CD14-positive monocyte (primary cell): ENCODE data around the gene LNX2. TPM values are rescaled to one million over a fixed set of nuclear protein-coding genes. Genes with fewer than 3 reads are reported as not detected.

Experiments used
- DNase-seq, 3 donors: peaks; one replicate each; pipeline ENCODE4 v3.0.0-alpha.2; 2011 to 2022
- H2AFZ ChIP-seq: 2 replicates; pipeline ENCODE4 v1.6.0; 2012; ENCODE audit warnings: mild to moderate bottlenecking, low read depth, low read length, inconsistent platforms; ENCODE audit not compliant: insufficient read depth, poor library complexity, severe bottlenecking
- H3K27ac ChIP-seq, 2 donors: 1 replicate in 1 of 2; 2 replicates in 1 of 2; pipeline ENCODE4 v1.5.1; 2012 to 2013; ENCODE audit warnings: low read length in 2 of 2, control low read depth in 1 of 2, inconsistent platforms in 1 of 2, low read depth in 1 of 2, mild to moderate bottlenecking in 1 of 2
- H3K27me3 ChIP-seq, 2 donors: one replicate each; pipeline versions ENCODE4 v1.6.0 to v1.6.1; 2011 to 2013; ENCODE audit warnings: low read length in 2 of 2; ENCODE audit not compliant: control insufficient read depth in 2 of 2, insufficient read depth in 2 of 2
- H3K36me3 ChIP-seq, 2 donors: replicated peaks in 1 of 2; 1 replicate in 1 of 2; 2 replicates in 1 of 2; pipeline versions ENCODE4 v1.5.1 to v1.6.1; 2012 to 2013; ENCODE audit warnings: low read length in 2 of 2, control low read depth in 1 of 2, inconsistent platforms in 1 of 2, mild to moderate bottlenecking in 1 of 2; ENCODE audit not compliant: insufficient read depth in 2 of 2, control insufficient read depth in 1 of 2
- H3K4me1 ChIP-seq, 2 donors: 1 replicate in 1 of 2; 2 replicates in 1 of 2; pipeline versions ENCODE4 v1.5.1 to v1.6.1; 2012 to 2013; ENCODE audit warnings: low read length in 2 of 2, control low read depth in 1 of 2, inconsistent platforms in 1 of 2, mild to moderate bottlenecking in 1 of 2, moderate library complexity in 1 of 2; ENCODE audit not compliant: insufficient read depth in 2 of 2, control insufficient read depth in 1 of 2
- H3K4me2 ChIP-seq: replicated peaks from 2 replicates; pipeline ENCODE3; 2012; ENCODE audit warnings: low read length, moderate library complexity, mild to moderate bottlenecking; ENCODE audit not compliant: poor library complexity, severe bottlenecking; ENCODE audit errors: extremely low read depth
- H3K4me3 ChIP-seq, 3 experiments: fragments of 200-600 bp in 1 of 3; sonication (generic) in 1 of 3; replicated peaks in 1 of 3; 1 replicate in 2 of 3; 2 replicates in 1 of 3; pipeline ENCODE4 v1.5.1; 2011 to 2013; ENCODE audit warnings: low read length in 3 of 3, mild to moderate bottlenecking in 3 of 3, control low read depth in 2 of 3, low read depth in 2 of 3, inconsistent platforms in 1 of 3, moderate library complexity in 1 of 3
- H3K79me2 ChIP-seq: 2 replicates; pipeline ENCODE4 v1.6.0; 2012; ENCODE audit warnings: mild to moderate bottlenecking, control low read depth, inconsistent platforms, low read length, moderate library complexity; ENCODE audit not compliant: insufficient read depth
- H3K9ac ChIP-seq: 2 replicates; pipeline ENCODE4 v1.6.0; 2017; ENCODE audit warnings: low read length, mild to moderate bottlenecking; ENCODE audit not compliant: insufficient read depth, poor library complexity, severe bottlenecking
- H3K9me3 ChIP-seq, 2 donors: replicated peaks in 1 of 2; 1 replicate in 1 of 2; 2 replicates in 1 of 2; pipeline versions ENCODE4 v1.5.1 to v1.6.1; 2012 to 2013; ENCODE audit warnings: low read length in 2 of 2, control low read depth in 1 of 2; ENCODE audit not compliant: control insufficient read depth in 1 of 2, insufficient read depth in 1 of 2
- H4K20me1 ChIP-seq: 2 replicates; pipeline ENCODE4 v1.6.0; 2012; ENCODE audit warnings: mild to moderate bottlenecking, low read length, control low read depth, moderate library complexity; ENCODE audit not compliant: insufficient read depth
- H3K27ac Mint-ChIP-seq, 7 donors: one replicate each; pipeline ENCODE4 v1.8.0; 2020; ENCODE audit warnings: mild to moderate bottlenecking in 7 of 7, mixed read lengths in 7 of 7, moderate library complexity in 6 of 7, inconsistent platforms in 2 of 7
- H3K27me3 Mint-ChIP-seq, 3 donors: one replicate each; pipeline ENCODE4 v1.8.0; 2021 to 2022; ENCODE audit warnings: low read depth in 3 of 3, mild to moderate bottlenecking in 3 of 3, mixed read lengths in 3 of 3, moderate library complexity in 3 of 3, inconsistent platforms in 1 of 3
- H3K36me3 Mint-ChIP-seq, 2 donors: one replicate each; pipeline ENCODE4 v1.8.0; 2020; ENCODE audit warnings: mixed read lengths in 2 of 2, inconsistent platforms in 1 of 2, mild to moderate bottlenecking in 1 of 2
- H3K4me1 Mint-ChIP-seq: one replicate; pipeline ENCODE4 v1.8.0; 2020; ENCODE audit warnings: mild to moderate bottlenecking, mixed read lengths
- H3K4me3 Mint-ChIP-seq, 2 donors: one replicate each; pipeline ENCODE4 v1.8.0; 2020; ENCODE audit warnings: mild to moderate bottlenecking in 2 of 2, mixed read lengths in 2 of 2, moderate library complexity in 1 of 2
- H3K9me3 Mint-ChIP-seq, 7 donors: one replicate each; pipeline ENCODE4 v1.8.0; 2020 to 2022; ENCODE audit warnings: mixed read lengths in 7 of 7, mild to moderate bottlenecking in 6 of 7, moderate library complexity in 6 of 7, inconsistent platforms in 2 of 7
- WGBS: methylation state at CpG from one replicate; pipeline ENCODE4 v1.1.5; 2013; ENCODE audit warnings: missing lambda C conversion rate; ENCODE audit not compliant: insufficient coverage; 5-methylcytosine and 5-hydroxymethylcytosine counted together
- intact Hi-C, 2 donors: fragments of 100-400 bp; cut with micrococcal nuclease; formaldehyde crosslinking; loops; one replicate each; pipeline versions ENCODE4 v1.15.0 to v1.15.1; 2023
- polyA plus RNA-seq, 3 donors: library from polyadenylated mRNA; depleted of rRNA in 1 of 3; unstranded in 2 of 3; stranded (reverse) in 1 of 3; fragments of 300-500 nt in 2 of 3; fragments of >200 nt in 1 of 3; fragmentation: Illumina TruSeq in 2 of 3; gene quantifications; 1 replicate in 2 of 3; 2 replicates in 1 of 3; pipeline ENCODE4 v1.2.3, GENCODE V29; 2012 to 2021
- TF ChIP-seq, protein P1 (sequence below): fragments of 200-600 bp; IDR thresholded peaks from one replicate; pipeline ENCODE4 v1.8.0; 2022; ENCODE audit warnings: antibody characterized with exemption, mild to moderate bottlenecking

LNX2 gene
- polyA plus RNA-seq, 3 donors: 0.89 to 2.3 (median 1.5) TPM

DNA sequence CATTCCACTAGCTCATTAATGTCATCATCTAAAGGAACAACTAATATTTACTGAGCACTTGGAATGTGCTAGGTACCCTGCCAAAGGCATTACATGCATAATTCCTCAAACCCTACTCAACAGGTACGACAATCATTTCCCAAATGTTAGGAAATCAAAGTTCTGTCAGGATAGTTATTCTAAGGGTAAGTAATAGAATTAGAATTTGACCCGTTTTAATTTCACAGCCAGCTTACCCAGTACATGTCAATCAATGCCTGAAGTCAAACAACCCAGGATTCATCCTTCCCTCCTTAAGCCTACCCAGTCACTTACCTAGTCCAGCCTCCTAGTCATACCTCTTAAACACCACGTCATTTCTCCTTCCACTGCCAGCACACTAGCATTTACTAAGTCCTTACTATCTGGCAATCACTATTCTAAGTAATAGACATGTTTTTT is 2.4 kb downstream of the LNX2 start:
- Histone ChIP-seq H3K27me3 (no peaks in the 10 kb centered on the region), H3K9me3 (peaks cover 0 to 10% of the 10 kb centered on the region in 2 donors), H4K20me1 (peaks cover 34% of the 10 kb centered on the region), H3K36me3 (no peaks in the 10 kb centered on the region), H3K4me2 (no peak overlapping the region), H3K9ac (no peak overlapping the region), H3K79me2 (peaks cover 67% of the 10 kb centered on the region), H3K4me3 (no peak overlapping the region), H3K4me1 (peaks cover 24 to 34% of the 10 kb centered on the region in 2 donors), H2AFZ (no peak overlapping the region), H3K27ac (no peak overlapping the region)
- DNase-seq: no peak
- intact Hi-C loops: no loop called here
- Mint-ChIP-seq H3K9me3 (peaks cover 0 to 14% (median 4%) of the 10 kb centered on the region in 7 donors), H3K4me3 (no peak overlapping the region), H3K36me3 (peaks cover 3% of the 10 kb centered on the region in 2 donors), H3K27me3 (peaks cover 0 to 3% (median 0%) of the 10 kb centered on the region in 3 donors), H3K27ac (no peak overlapping the region), H3K4me1 (peaks cover 37% of the 10 kb centered on the region)
- 100% methylated on average over 1 of the region's 3 CpGs for WGBS
- TF ChIP-seq, protein P1, sequence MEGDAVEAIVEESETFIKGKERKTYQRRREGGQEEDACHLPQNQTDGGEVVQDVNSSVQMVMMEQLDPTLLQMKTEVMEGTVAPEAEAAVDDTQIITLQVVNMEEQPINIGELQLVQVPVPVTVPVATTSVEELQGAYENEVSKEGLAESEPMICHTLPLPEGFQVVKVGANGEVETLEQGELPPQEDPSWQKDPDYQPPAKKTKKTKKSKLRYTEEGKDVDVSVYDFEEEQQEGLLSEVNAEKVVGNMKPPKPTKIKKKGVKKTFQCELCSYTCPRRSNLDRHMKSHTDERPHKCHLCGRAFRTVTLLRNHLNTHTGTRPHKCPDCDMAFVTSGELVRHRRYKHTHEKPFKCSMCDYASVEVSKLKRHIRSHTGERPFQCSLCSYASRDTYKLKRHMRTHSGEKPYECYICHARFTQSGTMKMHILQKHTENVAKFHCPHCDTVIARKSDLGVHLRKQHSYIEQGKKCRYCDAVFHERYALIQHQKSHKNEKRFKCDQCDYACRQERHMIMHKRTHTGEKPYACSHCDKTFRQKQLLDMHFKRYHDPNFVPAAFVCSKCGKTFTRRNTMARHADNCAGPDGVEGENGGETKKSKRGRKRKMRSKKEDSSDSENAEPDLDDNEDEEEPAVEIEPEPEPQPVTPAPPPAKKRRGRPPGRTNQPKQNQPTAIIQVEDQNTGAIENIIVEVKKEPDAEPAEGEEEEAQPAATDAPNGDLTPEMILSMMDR: no peak

- peaks cover 18% of the 10 kb centered on the region for H4K20me1 ChIP-seq
- no peak overlapping the region for H3K27ac ChIP-seq
- Mint-ChIP-seq H3K4me1 (peaks cover 28% of the 10 kb centered on the region), H3K4me3 (no peak overlapping the region), H3K27me3 (no peaks in the 10 kb centered on the region), H3K27ac (no peak overlapping the region), H3K36me3 (peaks cover 3% of the 10 kb centered on the region in 2 donors), H3K9me3 (peaks cover 0 to 12% (median 4%) of the 10 kb centered on the region in 7 donors)
- H3K27me3 ChIP-seq: no peaks in the 10 kb centered on the region
- intact Hi-C loops: no loop called here
- H2AFZ ChIP-seq: no peak overlapping the region
- WGBS: 100% methylated on average over 2 of the region's 7 CpGs
- H3K79me2 ChIP-seq: peaks cover 60% of the 10 kb centered on the region
- DNase-seq: no peak
- TF ChIP-seq, protein P1: no peak
- H3K4me1 ChIP-seq: peaks cover 0 to 7% of the 10 kb centered on the region in 2 donors
- H3K4me2 ChIP-seq: no peak overlapping the region
- no peak overlapping the region for H3K9ac ChIP-seq
- H3K9me3 ChIP-seq: peaks cover 0 to 10% of the 10 kb centered on the region in 2 donors
- H3K36me3 ChIP-seq: no peaks in the 10 kb centered on the region
- H3K4me3 ChIP-seq: no peak overlapping the region
Measured at GRCh38 chr13:27613628-27614027, 6.7 kb downstream of the LNX2 start.
